Trophoblast cell (in vitro differentiated cells and primary cell): Measurements from ENCODE around the gene STOM.

Source experiments
- DNase-seq, 2 donors: peaks; one replicate each; pipeline ENCODE4 v3.0.0-alpha.2; 2016
- H2AFZ ChIP-seq: 2 replicates; pipeline ENCODE4 v1.6.1; 2013; ENCODE audit warnings: low read length, moderate library complexity, mild to moderate bottlenecking; ENCODE audit not compliant: insufficient read depth, poor library complexity
- H2AK5ac ChIP-seq: 2 replicates; pipeline ENCODE4 v1.6.1; 2013; ENCODE audit warnings: mild to moderate bottlenecking, low read length
- H2BK120ac ChIP-seq: 2 replicates; pipeline ENCODE4 v1.6.1; 2013; ENCODE audit warnings: low read length, mild to moderate bottlenecking, moderate library complexity; ENCODE audit not compliant: insufficient read depth, poor library complexity
- H2BK12ac ChIP-seq: 2 replicates; pipeline ENCODE4 v1.6.1; 2013; ENCODE audit warnings: mild to moderate bottlenecking, low read length, moderate library complexity
- H2BK5ac ChIP-seq: 2 replicates; pipeline ENCODE4 v1.6.1; 2013; ENCODE audit warnings: low read length, low read depth, moderate library complexity, mild to moderate bottlenecking; ENCODE audit not compliant: poor library complexity
- H3K14ac ChIP-seq: 2 replicates; pipeline ENCODE4 v1.6.1; 2013; ENCODE audit warnings: mild to moderate bottlenecking, low read length
- H3K18ac ChIP-seq: 2 replicates; pipeline ENCODE4 v1.6.1; 2013; ENCODE audit warnings: mild to moderate bottlenecking, low read length
- H3K23ac ChIP-seq: 2 replicates; pipeline ENCODE4 v1.6.1; 2013; ENCODE audit warnings: low read length
- H3K27ac ChIP-seq: 2 replicates; pipeline ENCODE4 v1.5.1; 2013; ENCODE audit warnings: low read depth, mild to moderate bottlenecking, inconsistent platforms, low read length, moderate library complexity
- H3K27me3 ChIP-seq: 2 replicates; pipeline ENCODE4 v1.6.1; 2013; ENCODE audit warnings: inconsistent platforms, mild to moderate bottlenecking, low read length, moderate library complexity; ENCODE audit not compliant: insufficient read depth
- H3K36me3 ChIP-seq, 2 experiments: 1 replicate in 1 of 2; 2 replicates in 1 of 2; pipeline ENCODE4 v1.6.1; 2013; ENCODE audit warnings: low read length in 2 of 2, mild to moderate bottlenecking in 2 of 2, moderate library complexity in 1 of 2; ENCODE audit not compliant: insufficient read depth in 2 of 2, control insufficient read depth in 1 of 2
- H3K4ac ChIP-seq: 2 replicates; pipeline ENCODE4 v1.6.1; 2013; ENCODE audit warnings: low read depth, mild to moderate bottlenecking, low read length, moderate library complexity
- H3K4me1 ChIP-seq, 2 experiments: 1 replicate in 1 of 2; 2 replicates in 1 of 2; pipeline ENCODE4 v1.6.1; 2013; ENCODE audit warnings: low read length in 2 of 2, mild to moderate bottlenecking in 2 of 2, moderate library complexity in 1 of 2; ENCODE audit not compliant: insufficient read depth in 2 of 2, control insufficient read depth in 1 of 2
- H3K4me2 ChIP-seq: 2 replicates; pipeline ENCODE4 v1.6.1; 2013; ENCODE audit warnings: inconsistent platforms, mild to moderate bottlenecking, low read length, moderate library complexity
- H3K4me3 ChIP-seq: 2 replicates; pipeline ENCODE4 v1.5.1; 2013; ENCODE audit warnings: mild to moderate bottlenecking, low read depth, low read length, inconsistent platforms
- H3K79me1 ChIP-seq: one replicate; pipeline ENCODE4 v1.6.1; 2013; ENCODE audit warnings: low read length
- H3K79me2 ChIP-seq: 2 replicates; pipeline ENCODE4 v1.6.1; 2013; ENCODE audit warnings: low read length, mild to moderate bottlenecking; ENCODE audit not compliant: control insufficient read depth, insufficient read depth, poor library complexity
- H3K9ac ChIP-seq: 2 replicates; pipeline ENCODE4 v1.6.1; 2013; ENCODE audit warnings: mild to moderate bottlenecking, low read length
- H3K9me3 ChIP-seq: 2 replicates; pipeline ENCODE4 v1.6.1; 2013; ENCODE audit warnings: low read depth, mild to moderate bottlenecking, control low read depth, inconsistent platforms, low read length; ENCODE audit not compliant: insufficient read depth
- H4K12ac ChIP-seq: 2 replicates; pipeline ENCODE4 v1.6.1; 2013; ENCODE audit warnings: low read depth, mild to moderate bottlenecking, low read length, moderate library complexity
- H4K8ac ChIP-seq: 2 replicates; pipeline ENCODE4 v1.6.1; 2013; ENCODE audit warnings: low read depth, mild to moderate bottlenecking, low read length, moderate library complexity
- H4K91ac ChIP-seq: one replicate; pipeline ENCODE4 v1.6.1; 2013; ENCODE audit warnings: low read depth, mild to moderate bottlenecking, low read length, moderate library complexity
- WGBS: extraction: QIAGEN DNeasy Blood & Tissue Kit; methylation state at CpG from one replicate; pipeline ENCODE4 v1.1.7; 2013; ENCODE audit warnings: missing lambda C conversion rate; ENCODE audit not compliant: insufficient read length, insufficient coverage; ENCODE audit errors: extremely low coverage; 5-methylcytosine and 5-hydroxymethylcytosine counted together

The STOM gene

DNA sequence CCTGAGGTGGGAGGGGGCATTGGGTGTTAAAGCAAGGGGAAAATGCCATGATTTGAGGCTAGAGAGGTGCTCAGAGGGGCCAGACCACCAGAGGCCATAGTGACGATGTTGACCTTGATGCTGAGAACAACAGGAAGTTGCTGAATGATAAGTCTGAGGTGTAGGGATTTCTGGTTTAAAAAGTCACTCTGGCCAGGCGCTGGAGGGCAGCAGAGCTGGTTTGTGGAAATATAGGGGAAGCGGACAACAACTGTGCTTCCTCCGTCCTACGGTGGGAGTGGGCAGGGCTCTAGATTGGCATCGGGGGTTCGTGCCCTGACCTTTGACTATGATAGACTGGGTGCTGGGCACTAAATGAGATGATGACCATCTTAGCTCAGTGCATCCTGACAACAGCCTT, 44.7 kb downstream of the STOM start:
- Histone ChIP-seq H3K18ac (no peak overlapping the region), H2BK12ac (no peak overlapping the region), H3K79me1 (peaks cover 6% of the 10 kb centered on the region), H2BK120ac (no peak overlapping the region), H2AFZ (no peak overlapping the region), H4K12ac (no peak overlapping the region), H3K27me3 (no peaks in the 10 kb centered on the region), H3K4ac (no peak overlapping the region), H3K79me2 (no peaks in the 10 kb centered on the region), H2AK5ac (no peak overlapping the region), H3K27ac (peak overlapping the region; percentile 15), H3K4me2 (no peak overlapping the region), H4K91ac (peak overlapping the region; percentile 40), H3K4me3 (no peak overlapping the region), H3K14ac (peak overlapping the region; percentile 10), H3K4me1 (peaks cover 11 to 14% of the 10 kb centered on the region in 2 experiments), H3K23ac (no peak overlapping the region), H2BK5ac (no peak overlapping the region), H3K9me3 (peaks cover 1% of the 10 kb centered on the region), H3K36me3 (peaks cover 55 to 73% of the 10 kb centered on the region in 2 experiments), H3K9ac (peak overlapping the region; percentile 5), H4K8ac (no peak overlapping the region)
- no peak for DNase-seq
- WGBS, result no CpG with 5 or more reads among the region's 7 CpGs

DNA sequence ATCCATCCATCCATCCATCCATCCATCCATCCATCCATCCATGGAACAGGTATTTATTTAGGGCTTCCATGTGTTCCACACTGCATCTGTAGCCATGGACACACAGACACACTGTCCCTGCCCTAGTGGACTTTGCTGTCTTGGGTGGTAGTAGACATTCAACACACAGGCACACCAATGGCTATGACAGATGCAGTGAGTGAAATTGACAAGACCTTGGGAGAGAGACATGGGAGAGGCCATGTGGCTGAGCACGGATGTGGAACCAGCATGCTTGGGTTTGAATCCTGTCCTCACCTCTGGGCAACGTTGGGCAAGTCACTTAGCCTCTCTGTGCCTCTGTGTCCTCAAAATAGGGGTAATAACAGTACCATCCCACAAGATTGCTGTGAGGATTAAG, 45.3 kb downstream of the STOM start:
- no peaks in the 10 kb centered on the region for H3K27me3 ChIP-seq
- no CpG with 5 or more reads among the region's 2 CpGs for WGBS
- H2AFZ ChIP-seq, result no peak overlapping the region
- no peak overlapping the region for H3K4ac ChIP-seq
- no peak overlapping the region for H2BK12ac ChIP-seq
- no peak overlapping the region for H2BK5ac ChIP-seq
- no peak overlapping the region for H3K9ac ChIP-seq
- H3K4me2 ChIP-seq, result no peak overlapping the region
- no peak overlapping the region for H4K8ac ChIP-seq
- no peak overlapping the region for H3K18ac ChIP-seq
- H3K4me1 ChIP-seq, result peaks cover 11 to 14% of the 10 kb centered on the region in 2 experiments
- H3K79me1 ChIP-seq, result peaks cover 6% of the 10 kb centered on the region
- no peak overlapping the region for H2BK120ac ChIP-seq
- DNase-seq, result no peak
- no peak overlapping the region for H3K27ac ChIP-seq
- no peak overlapping the region for H3K23ac ChIP-seq
- no peak overlapping the region for H2AK5ac ChIP-seq
- H3K14ac ChIP-seq, result no peak overlapping the region
- no peak overlapping the region for H3K4me3 ChIP-seq
- peaks cover 54 to 69% of the 10 kb centered on the region in 2 experiments for H3K36me3 ChIP-seq
- H4K91ac ChIP-seq, result no peak overlapping the region
- no peak overlapping the region for H4K12ac ChIP-seq
- peaks cover 1% of the 10 kb centered on the region for H3K9me3 ChIP-seq
- no peaks in the 10 kb centered on the region for H3K79me2 ChIP-seq

DNA sequence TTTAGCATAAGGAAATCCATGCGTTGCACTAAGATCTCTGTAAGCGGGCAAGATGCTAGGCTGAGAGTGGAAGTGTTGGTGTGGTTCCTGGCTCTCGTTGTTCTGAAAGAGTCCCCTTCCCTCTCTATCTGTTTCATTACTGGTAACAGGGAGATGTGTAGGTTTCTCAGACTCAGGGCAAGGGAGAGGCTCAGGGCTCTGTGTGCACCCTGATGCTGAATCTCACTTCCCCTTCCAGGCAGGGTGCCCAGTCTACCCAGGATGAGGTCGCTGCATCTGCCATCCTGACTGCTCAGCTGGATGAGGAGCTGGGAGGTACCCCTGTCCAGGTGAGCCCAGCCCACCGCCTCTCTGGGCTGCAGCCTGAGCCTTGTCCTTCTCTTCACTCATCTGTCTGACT, 45.7 kb downstream of the STOM start:
- Histone ChIP-seq H3K23ac (no peak overlapping the region), H2AFZ (no peak overlapping the region), H2BK12ac (no peak overlapping the region), H4K12ac (no peak overlapping the region), H3K27me3 (no peaks in the 10 kb centered on the region), H3K9ac (no peak overlapping the region), H4K8ac (no peak overlapping the region), H3K9me3 (peaks cover 1% of the 10 kb centered on the region), H3K79me2 (no peaks in the 10 kb centered on the region), H3K4me2 (no peak overlapping the region), H2AK5ac (no peak overlapping the region), H3K4me1 (peaks cover 11 to 14% of the 10 kb centered on the region in 2 experiments), H2BK5ac (no peak overlapping the region), H3K4me3 (no peak overlapping the region), H2BK120ac (no peak overlapping the region), H4K91ac (no peak overlapping the region), H3K14ac (no peak overlapping the region), H3K18ac (no peak overlapping the region), H3K27ac (no peak overlapping the region), H3K36me3 (peaks cover 50 to 65% of the 10 kb centered on the region in 2 experiments), H3K4ac (no peak overlapping the region), H3K79me1 (peaks cover 6% of the 10 kb centered on the region)
- no CpG with 5 or more reads among the region's 5 CpGs for WGBS
- DNase-seq, result no peak

DNA sequence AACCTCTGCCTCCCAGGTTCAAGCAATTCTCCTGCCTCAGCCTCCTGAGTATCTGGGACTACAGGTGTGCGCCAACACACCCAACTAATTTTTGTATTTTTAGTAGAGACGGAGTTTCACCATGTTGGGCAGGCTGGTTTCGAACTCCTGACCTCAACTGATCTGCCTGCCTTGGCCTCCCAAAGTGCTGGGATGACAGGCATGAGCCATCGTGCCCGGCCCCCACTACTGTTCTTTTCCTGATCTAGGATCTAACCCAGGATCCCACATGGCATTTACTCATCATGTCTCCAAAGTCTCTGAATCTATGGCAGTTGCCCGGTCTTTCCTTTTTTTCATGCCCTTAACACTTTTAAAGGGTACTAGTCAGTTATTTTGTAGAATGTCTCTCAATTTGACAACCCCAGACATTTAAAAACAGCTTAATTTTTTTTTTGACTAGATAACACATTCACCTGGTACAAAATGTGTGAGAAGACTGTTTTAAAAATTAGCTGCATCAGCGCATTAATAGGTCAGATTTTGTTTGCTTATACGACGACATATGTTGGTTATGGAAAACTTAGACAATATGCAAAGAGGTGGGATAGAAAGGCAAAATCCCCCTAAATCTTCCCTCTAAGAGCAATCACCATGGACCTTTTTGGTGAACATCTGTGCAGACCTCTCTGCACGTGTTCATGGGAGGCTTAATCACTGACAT, 46.5 kb downstream of the STOM start:
- H3K27ac ChIP-seq, result no peak overlapping the region
- H2BK120ac ChIP-seq, result no peak overlapping the region
- H3K79me1 ChIP-seq, result peaks cover 6% of the 10 kb centered on the region
- no peak overlapping the region for H2BK5ac ChIP-seq
- H4K8ac ChIP-seq, result no peak overlapping the region
- WGBS, result no CpG with 5 or more reads among the region's 10 CpGs
- H3K9me3 ChIP-seq, result peaks cover 1% of the 10 kb centered on the region
- no peak overlapping the region for H4K12ac ChIP-seq
- H3K4ac ChIP-seq, result no peak overlapping the region
- no peak overlapping the region for H2AFZ ChIP-seq
- H3K9ac ChIP-seq, result no peak overlapping the region
- H3K4me1 ChIP-seq, result peaks cover 11 to 14% of the 10 kb centered on the region in 2 experiments
- no peaks in the 10 kb centered on the region for H3K27me3 ChIP-seq
- H2BK12ac ChIP-seq, result no peak overlapping the region
- H3K79me2 ChIP-seq, result no peaks in the 10 kb centered on the region
- no peak overlapping the region for H2AK5ac ChIP-seq
- H3K4me2 ChIP-seq, result no peak overlapping the region
- H3K23ac ChIP-seq, result no peak overlapping the region
- H3K18ac ChIP-seq, result no peak overlapping the region
- H4K91ac ChIP-seq, result no peak overlapping the region
- peaks cover 46 to 64% of the 10 kb centered on the region in 2 experiments for H3K36me3 ChIP-seq
- no peak overlapping the region for H3K4me3 ChIP-seq
- no peak overlapping the region for H3K14ac ChIP-seq
- no peak for DNase-seq
